ENCODE results near the gene MCTP1. TPM values are rescaled to one million over a fixed set of nuclear protein-coding genes. Genes with fewer than 3 reads are reported as not detected.
A peak's percentile ranks its signal among the peaks of the same experiment; 100 is the strongest.

MCTP1 gene
- polyA plus RNA-seq, 3 donors = 34.4 to 72.9 (median 55.5) TPM

- Histone ChIP-seq H3K4me3 (replicated peaks in 1 of 3; ENCODE audit: low read depth in 2 of 3, low read length in 3 of 3) (no peak overlapping the region), H4K20me1 (ENCODE audit: insufficient read depth, low read length) (peaks cover 5% of the 10 kb centered on the region), H3K27ac (ENCODE audit: low read depth in 1 of 2, low read length in 2 of 2) (no peak overlapping the region), H3K36me3 (replicated peaks in 1 of 2; ENCODE audit: control insufficient read depth in 1 of 2, insufficient read depth in 2 of 2, low read length in 2 of 2) (peaks cover 9 to 37% of the 10 kb centered on the region in 2 donors), H3K4me2 (replicated peaks; ENCODE audit: extremely low read depth, low read length, poor library complexity, severe bottlenecking) (no peak overlapping the region), H3K27me3 (ENCODE audit: control insufficient read depth in 2 of 2, insufficient read depth in 2 of 2, low read length in 2 of 2) (no peaks in the 10 kb centered on the region), H3K4me1 (ENCODE audit: control insufficient read depth in 1 of 2, insufficient read depth in 2 of 2, low read length in 2 of 2) (no peaks in the 10 kb centered on the region), H3K79me2 (ENCODE audit: insufficient read depth, low read length) (no peaks in the 10 kb centered on the region), H3K9me3 (replicated peaks in 1 of 2; ENCODE audit: control insufficient read depth in 1 of 2, insufficient read depth in 1 of 2, low read length in 2 of 2) (no peaks in the 10 kb centered on the region), H2AFZ (ENCODE audit: insufficient read depth, low read depth, low read length, poor library complexity, severe bottlenecking) (no peak overlapping the region), H3K9ac (ENCODE audit: insufficient read depth, low read length, poor library complexity, severe bottlenecking) (no peak overlapping the region)
- Mint-ChIP-seq H3K9me3 (peaks cover 0 to 10% (median 6%) of the 10 kb centered on the region in 7 donors), H3K27me3 (ENCODE audit: low read depth in 3 of 3) (peaks cover 0 to 1% (median 0%) of the 10 kb centered on the region in 3 donors), H3K4me3 (no peak overlapping the region), H3K4me1 (no peaks in the 10 kb centered on the region), H3K36me3 (peaks cover 36 to 47% of the 10 kb centered on the region in 2 donors), H3K27ac (peak overlapping the region in 1 of 7 donors; percentile 52)
- 98% methylated on average over 5 of the region's 7 CpGs for WGBS (ENCODE audit: insufficient coverage)
- intact Hi-C loops (cut with micrococcal nuclease) = no loop called here
- no peak for TF ChIP-seq CTCF (IDR thresholded peaks at IDR 0.05)
- no peak for DNase-seq
Measured at GRCh38 chr5:94769996-94770395, 514.9 kb downstream of the MCTP1 start.

- Histone ChIP-seq H3K4me3 (replicated peaks in 1 of 3; ENCODE audit: low read depth in 2 of 3, low read length in 3 of 3) (no peak overlapping the region), H3K4me1 (ENCODE audit: control insufficient read depth in 1 of 2, insufficient read depth in 2 of 2, low read length in 2 of 2) (no peaks in the 10 kb centered on the region), H3K4me2 (replicated peaks; ENCODE audit: extremely low read depth, low read length, poor library complexity, severe bottlenecking) (no peak overlapping the region), H3K27me3 (ENCODE audit: control insufficient read depth in 2 of 2, insufficient read depth in 2 of 2, low read length in 2 of 2) (no peaks in the 10 kb centered on the region), H3K79me2 (ENCODE audit: insufficient read depth, low read length) (no peaks in the 10 kb centered on the region), H3K27ac (ENCODE audit: low read depth in 1 of 2, low read length in 2 of 2) (no peak overlapping the region), H3K9ac (ENCODE audit: insufficient read depth, low read length, poor library complexity, severe bottlenecking) (no peak overlapping the region), H2AFZ (ENCODE audit: insufficient read depth, low read depth, low read length, poor library complexity, severe bottlenecking) (no peak overlapping the region), H4K20me1 (ENCODE audit: insufficient read depth, low read length) (no peaks in the 10 kb centered on the region), H3K36me3 (replicated peaks in 1 of 2; ENCODE audit: control insufficient read depth in 1 of 2, insufficient read depth in 2 of 2, low read length in 2 of 2) (no peaks in the 10 kb centered on the region), H3K9me3 (replicated peaks in 1 of 2; ENCODE audit: control insufficient read depth in 1 of 2, insufficient read depth in 1 of 2, low read length in 2 of 2) (no peaks in the 10 kb centered on the region)
- H3K9me3 Mint-ChIP-seq = peaks cover 0 to 6% (median 3%) of the 10 kb centered on the region in 7 donors
- TF ChIP-seq CTCF (IDR thresholded peaks at IDR 0.05) = no peak
- DNase-seq = no peak
- no peak overlapping the region for H3K27ac Mint-ChIP-seq
- H3K4me1 Mint-ChIP-seq = no peaks in the 10 kb centered on the region
- no peak overlapping the region for H3K4me3 Mint-ChIP-seq
- no peaks in the 10 kb centered on the region for H3K27me3 Mint-ChIP-seq (ENCODE audit: low read depth in 3 of 3)
- 100% methylated on average over 3 of the region's 4 CpGs for WGBS (ENCODE audit: insufficient coverage)
- intact Hi-C loops (cut with micrococcal nuclease) = no loop called here
- H3K36me3 Mint-ChIP-seq = peaks cover 16 to 19% of the 10 kb centered on the region in 2 donors
Measured at GRCh38 chr5:94761786-94762185, 523.1 kb downstream of the MCTP1 start.
